Mesenchymal stem cell (in vitro differentiated cells and primary cell): ENCODE data around the gene SLC36A3.

Experiments
- DNase-seq: peaks from one replicate; pipeline ENCODE4 v3.0.0-alpha.2; 2013
- H2AFZ ChIP-seq: one replicate; pipeline ENCODE4 v1.6.1; 2013; ENCODE audit warnings: low read depth, mild to moderate bottlenecking, control low read depth, inconsistent platforms, low read length, moderate library complexity
- H2AK5ac ChIP-seq: 2 replicates; pipeline ENCODE4 v1.6.1; 2013; ENCODE audit warnings: low read length, moderate library complexity, mild to moderate bottlenecking, inconsistent platforms; ENCODE audit not compliant: severe bottlenecking
- H2BK120ac ChIP-seq: one replicate; pipeline ENCODE4 v1.6.1; 2013; ENCODE audit warnings: low read depth, mild to moderate bottlenecking, inconsistent platforms, low read length, moderate library complexity
- H2BK12ac ChIP-seq, 2 experiments: one replicate each; pipeline ENCODE4 v1.6.1; 2013; ENCODE audit warnings: inconsistent platforms in 2 of 2, low read length in 2 of 2, mild to moderate bottlenecking in 2 of 2, moderate library complexity in 2 of 2, control low read depth in 1 of 2
- H2BK15ac ChIP-seq: one replicate; pipeline ENCODE4 v1.6.1; 2013; ENCODE audit warnings: mild to moderate bottlenecking, low read depth, inconsistent platforms; ENCODE audit not compliant: poor library complexity, severe bottlenecking
- H2BK5ac ChIP-seq: 2 replicates; pipeline ENCODE4 v1.6.1; 2013; ENCODE audit warnings: low read depth, mild to moderate bottlenecking, low read length, control low read depth, inconsistent platforms; ENCODE audit not compliant: poor library complexity, severe bottlenecking
- H3K14ac ChIP-seq, 2 experiments: one replicate each; pipeline ENCODE4 v1.6.1; 2013; ENCODE audit warnings: inconsistent platforms in 2 of 2, low read length in 2 of 2, control low read depth in 1 of 2, mild to moderate bottlenecking in 1 of 2, moderate library complexity in 1 of 2
- H3K18ac ChIP-seq, 2 experiments: one replicate each; pipeline ENCODE4 v1.6.1; 2013; ENCODE audit warnings: inconsistent platforms in 2 of 2, low read length in 2 of 2, control low read depth in 1 of 2, low read depth in 1 of 2, mild to moderate bottlenecking in 1 of 2
- H3K23ac ChIP-seq, 2 experiments: one replicate each; pipeline ENCODE4 v1.6.1; 2013; ENCODE audit warnings: inconsistent platforms in 2 of 2, low read length in 2 of 2, mild to moderate bottlenecking in 2 of 2, moderate library complexity in 2 of 2, control low read depth in 1 of 2
- H3K27ac ChIP-seq: 2 replicates; pipeline ENCODE4 v1.5.1; 2013; ENCODE audit warnings: mild to moderate bottlenecking, moderate library complexity, low read length, control low read depth, inconsistent platforms; ENCODE audit not compliant: poor library complexity, severe bottlenecking
- H3K27me3 ChIP-seq, 2 experiments: 2 replicates each; pipeline versions ENCODE4 v1.6.1 to v1.7.0; 2013; ENCODE audit warnings: low read length in 2 of 2, mild to moderate bottlenecking in 2 of 2, moderate library complexity in 2 of 2, control low read depth in 1 of 2, inconsistent platforms in 1 of 2; ENCODE audit not compliant: control insufficient read depth in 1 of 2, insufficient read depth in 1 of 2
- H3K36me3 ChIP-seq, 2 experiments: 2 replicates each; pipeline versions ENCODE4 v1.6.1 to v1.7.0; 2013; ENCODE audit warnings: low read length in 2 of 2, control low read depth in 1 of 2, inconsistent platforms in 1 of 2, low read depth in 1 of 2, mild to moderate bottlenecking in 1 of 2; ENCODE audit not compliant: insufficient read depth in 2 of 2, control insufficient read depth in 1 of 2
- H3K4ac ChIP-seq, 2 experiments: one replicate each; pipeline ENCODE4 v1.6.1; 2013; ENCODE audit warnings: inconsistent platforms in 2 of 2, low read length in 2 of 2, mild to moderate bottlenecking in 2 of 2, moderate library complexity in 2 of 2, control low read depth in 1 of 2, low read depth in 1 of 2
- H3K4me1 ChIP-seq: 2 replicates; pipeline ENCODE4 v1.6.1; 2013; ENCODE audit warnings: low read depth, low read length, control low read depth; ENCODE audit not compliant: control insufficient read depth, insufficient read depth
- H3K4me2 ChIP-seq: 2 replicates; pipeline ENCODE4 v1.6.1; 2013; ENCODE audit warnings: low read length, mild to moderate bottlenecking, inconsistent platforms; ENCODE audit not compliant: poor library complexity, severe bottlenecking
- H3K4me3 ChIP-seq, 2 experiments: 2 replicates each; pipeline versions ENCODE4 v1.5.1 to v1.7.0; 2013; ENCODE audit warnings: low read length in 2 of 2, mild to moderate bottlenecking in 2 of 2, control low read depth in 1 of 2, low read depth in 1 of 2; ENCODE audit not compliant: insufficient read depth in 1 of 2
- H3K79me1 ChIP-seq: replicated peaks from 2 replicates; pipeline ENCODE4 v1.6.1; 2013; ENCODE audit warnings: mild to moderate bottlenecking, control low read depth, low read length, inconsistent platforms; ENCODE audit not compliant: poor library complexity, severe bottlenecking
- H3K9ac ChIP-seq: 2 replicates; pipeline ENCODE4 v1.7.0; 2013; ENCODE audit warnings: mild to moderate bottlenecking, low read length, moderate library complexity
- H3K9me3 ChIP-seq: 2 replicates; pipeline ENCODE4 v1.7.0; 2013; ENCODE audit warnings: mild to moderate bottlenecking, low read length; ENCODE audit not compliant: control insufficient read depth
- H4K8ac ChIP-seq: one replicate; pipeline ENCODE4 v1.6.1; 2013; ENCODE audit warnings: inconsistent platforms, mild to moderate bottlenecking, low read length, moderate library complexity
- H4K91ac ChIP-seq: one replicate; pipeline ENCODE4 v1.6.1; 2013; ENCODE audit warnings: mild to moderate bottlenecking, low read length, inconsistent platforms
- WGBS: methylation state at CpG from one replicate; pipeline ENCODE4 v1.1.7; 2013; ENCODE audit warnings: mixed read lengths; 5-methylcytosine and 5-hydroxymethylcytosine counted together

SLC36A3 gene

DNA sequence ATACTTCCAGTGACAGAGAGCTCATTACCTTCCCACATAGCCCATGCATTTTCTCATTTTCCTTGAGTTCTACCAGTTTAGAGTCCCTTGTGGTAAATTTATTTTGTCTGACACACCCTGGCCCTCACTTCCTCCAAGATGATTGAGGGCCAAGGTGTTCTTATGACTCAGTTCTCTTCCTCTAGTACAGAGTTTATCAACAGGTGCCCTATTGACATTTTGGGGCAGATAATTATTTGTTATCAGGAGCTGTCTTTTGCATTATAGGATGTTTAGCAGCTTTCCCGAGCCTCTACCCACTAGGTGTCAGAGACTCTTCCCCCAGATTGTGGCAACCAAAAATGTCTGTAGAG, 7.1 kb downstream of the SLC36A3 start:
- no peak overlapping the region for H2BK15ac ChIP-seq
- no peak overlapping the region for H3K9ac ChIP-seq
- H4K8ac ChIP-seq, result no peak overlapping the region
- H3K4me2 ChIP-seq, result no peak overlapping the region
- no peak overlapping the region for H4K91ac ChIP-seq
- peaks cover 9 to 36% of the 10 kb centered on the region in 2 experiments for H3K27me3 ChIP-seq
- H3K9me3 ChIP-seq, result no peaks in the 10 kb centered on the region
- no peak overlapping the region for H3K4me3 ChIP-seq
- H3K4ac ChIP-seq, result no peak overlapping the region
- H2BK12ac ChIP-seq, result no peak overlapping the region
- WGBS, result 92% methylated on average over 1 of the region's 1 CpG
- no peak overlapping the region for H3K18ac ChIP-seq
- H3K4me1 ChIP-seq, result no peaks in the 10 kb centered on the region
- H3K23ac ChIP-seq, result no peak overlapping the region
- no peak overlapping the region for H2AFZ ChIP-seq
- no peak overlapping the region for H3K14ac ChIP-seq
- no peak overlapping the region for H3K27ac ChIP-seq
- no peaks in the 10 kb centered on the region for H3K36me3 ChIP-seq
- DNase-seq, result no peak
- no peak overlapping the region for H2AK5ac ChIP-seq
- H2BK5ac ChIP-seq, result no peak overlapping the region
- no peak overlapping the region for H2BK120ac ChIP-seq
- H3K79me1 ChIP-seq, result no peaks in the 10 kb centered on the region

DNA sequence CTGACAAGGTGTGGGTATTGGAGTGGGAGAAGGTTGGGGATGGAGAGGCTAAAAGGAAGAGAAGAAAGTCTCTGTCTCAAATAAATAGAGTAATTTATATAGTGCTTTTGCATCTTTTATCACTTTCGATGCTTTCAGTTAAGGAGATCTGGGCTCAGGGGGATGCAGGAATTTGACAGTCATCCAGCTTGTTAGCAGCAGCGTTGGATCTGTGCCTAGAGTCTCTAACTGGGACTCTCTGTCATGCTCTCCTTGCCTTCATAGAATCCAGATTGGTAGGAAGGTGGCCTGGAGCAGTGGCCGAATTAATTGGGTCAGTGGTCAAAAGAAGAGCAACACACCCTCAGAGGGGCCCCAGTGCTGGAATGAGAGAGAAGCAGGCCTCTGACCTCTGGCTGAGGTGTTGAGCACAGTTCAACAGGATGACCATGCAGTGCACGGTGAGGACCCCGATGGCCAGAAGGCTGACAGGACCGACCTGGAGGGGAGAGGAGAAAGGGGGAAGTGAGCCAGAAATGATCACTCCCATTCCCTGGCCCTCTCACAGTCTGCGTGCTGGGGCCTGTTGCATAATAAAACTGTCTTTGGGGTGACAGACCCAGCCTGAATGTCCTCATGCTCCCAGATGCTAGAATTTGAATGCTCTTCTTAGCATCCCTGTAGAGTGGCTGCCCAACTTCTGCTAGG, 7.6 kb downstream of the SLC36A3 start:
- 75% methylated on average over 7 of the region's 7 CpGs for WGBS
- Histone ChIP-seq H4K91ac (no peak overlapping the region), H2BK12ac (no peak overlapping the region), H2AFZ (no peak overlapping the region), H3K9ac (no peak overlapping the region), H3K4me2 (no peak overlapping the region), H2AK5ac (no peak overlapping the region), H3K9me3 (no peaks in the 10 kb centered on the region), H2BK15ac (no peak overlapping the region), H3K4me3 (no peak overlapping the region), H4K8ac (no peak overlapping the region), H3K18ac (no peak overlapping the region), H2BK5ac (no peak overlapping the region), H3K4ac (no peak overlapping the region), H3K23ac (no peak overlapping the region), H3K36me3 (no peaks in the 10 kb centered on the region), H3K27me3 (peaks cover 9 to 30% of the 10 kb centered on the region in 2 experiments), H3K27ac (no peak overlapping the region), H3K4me1 (no peaks in the 10 kb centered on the region), H2BK120ac (no peak overlapping the region), H3K14ac (no peak overlapping the region), H3K79me1 (no peaks in the 10 kb centered on the region)
- DNase-seq, result no peak

DNA sequence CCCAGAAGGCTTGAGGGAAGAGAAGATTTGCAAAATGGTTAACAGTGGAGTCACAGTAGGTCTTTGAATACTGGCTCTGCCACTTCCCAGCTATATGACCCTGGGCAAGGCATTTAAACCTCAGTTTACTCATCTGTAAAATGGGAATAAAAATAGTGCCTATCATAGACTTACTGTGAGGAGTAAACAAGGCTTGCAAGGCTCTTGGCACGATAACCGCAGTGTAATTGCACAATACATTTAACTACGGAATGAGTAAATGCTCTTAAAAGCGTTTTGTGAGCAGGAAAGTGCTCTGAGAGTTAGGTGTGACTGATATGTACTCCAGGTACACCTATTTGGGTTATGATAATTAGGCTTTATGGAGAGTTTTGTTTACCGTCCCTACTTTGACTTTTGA, 8.4 kb downstream of the SLC36A3 start:
- no peak overlapping the region for H4K8ac ChIP-seq
- 89% methylated on average over 5 of the region's 5 CpGs for WGBS

DNA sequence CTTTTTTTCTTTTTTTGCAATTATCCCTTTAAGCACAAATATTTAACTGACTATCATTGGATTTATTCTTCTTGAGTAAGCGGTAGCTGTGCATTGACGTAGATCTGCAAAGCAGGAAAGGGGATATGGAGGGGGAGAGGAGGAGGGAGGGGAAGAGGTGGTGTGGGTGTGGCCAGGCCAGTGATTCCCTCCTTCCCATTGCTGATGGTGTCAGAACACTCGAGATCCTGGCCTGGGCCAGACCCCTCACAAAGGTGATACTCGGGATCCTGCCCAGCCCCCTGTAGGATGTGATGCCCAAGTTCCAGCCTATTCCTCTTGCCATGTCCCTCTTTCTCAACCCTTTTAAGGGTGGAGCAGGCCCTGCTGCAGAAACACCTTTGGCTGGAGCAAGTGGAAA, 9.9 kb downstream of the SLC36A3 start:
- H3K4me2 ChIP-seq, result no peak overlapping the region
- no peak overlapping the region for H2BK12ac ChIP-seq
- H3K23ac ChIP-seq, result no peak overlapping the region
- H3K18ac ChIP-seq, result no peak overlapping the region
- no peaks in the 10 kb centered on the region for H3K79me1 ChIP-seq
- WGBS, result 56% methylated on average over 4 of the region's 4 CpGs
- no peak overlapping the region for H2BK5ac ChIP-seq
- no peak for DNase-seq
- no peak overlapping the region for H3K4ac ChIP-seq
- no peak overlapping the region for H3K9ac ChIP-seq
- no peak overlapping the region for H4K8ac ChIP-seq
- no peak overlapping the region for H3K14ac ChIP-seq
- H2BK120ac ChIP-seq, result no peak overlapping the region
- no peak overlapping the region for H3K27ac ChIP-seq
- no peak overlapping the region for H3K4me3 ChIP-seq
- H2BK15ac ChIP-seq, result no peak overlapping the region
- H3K36me3 ChIP-seq, result no peaks in the 10 kb centered on the region
- no peaks in the 10 kb centered on the region for H3K4me1 ChIP-seq
- peaks cover 9 to 15% of the 10 kb centered on the region in 2 experiments for H3K27me3 ChIP-seq
- H2AFZ ChIP-seq, result no peak overlapping the region
- no peak overlapping the region for H4K91ac ChIP-seq
- no peaks in the 10 kb centered on the region for H3K9me3 ChIP-seq
- H2AK5ac ChIP-seq, result no peak overlapping the region

More for the DNA sequence above, 8.4 kb downstream of the SLC36A3 start:
- Histone ChIP-seq H3K4me3 (no peak overlapping the region), H2AFZ (no peak overlapping the region), H2BK5ac (no peak overlapping the region), H3K4ac (no peak overlapping the region), H2BK12ac (no peak overlapping the region), H3K23ac (no peak overlapping the region), H2BK15ac (no peak overlapping the region), H4K91ac (no peak overlapping the region), H3K36me3 (no peaks in the 10 kb centered on the region), H3K14ac (no peak overlapping the region), H3K9me3 (no peaks in the 10 kb centered on the region), H3K27ac (no peak overlapping the region), H3K79me1 (no peaks in the 10 kb centered on the region), H3K27me3 (peaks cover 9 to 24% of the 10 kb centered on the region in 2 experiments), H2BK120ac (no peak overlapping the region), H3K4me2 (no peak overlapping the region), H3K9ac (no peak overlapping the region), H2AK5ac (no peak overlapping the region), H3K4me1 (no peaks in the 10 kb centered on the region), H3K18ac (no peak overlapping the region)
- no peak for DNase-seq
